Smooth muscle cell (in vitro differentiated cells): ENCODE measurements around the gene ICAM5. TPM values are rescaled to one million over a fixed set of nuclear protein-coding genes. Genes with fewer than 3 reads are reported as not detected.
"Not testable (repeated sequence)": the region's sequence is repeated elsewhere in the genome, so short reads cannot be mapped to it uniquely, and the experiment has no call there.

Experiments
- DNase-seq: peaks from one replicate; lab custom pipeline; 2025; ENCODE audit not compliant: unreplicated experiment; lab: John Stamatoyannopoulos, UW
- H2AFZ ChIP-seq: fragments of 200-600 bp; sonication (generic); 2 replicates; pipeline ENCODE4 v1.6.0; 2016; ENCODE audit warnings: antibody characterized with exemption, low read depth, mild to moderate bottlenecking
- H3F3A ChIP-seq: fragments of 200-600 bp; sonication (generic); 2 replicates; pipeline ENCODE4 v1.6.0; 2017; ENCODE audit warnings: antibody characterized with exemption, low read depth
- H3K27ac ChIP-seq: fragments of 200-600 bp; sonication (generic); 2 replicates; pipeline ENCODE4 v1.5.1; 2016; ENCODE audit warnings: low read depth, mild to moderate bottlenecking
- H3K27me3 ChIP-seq: fragments of 200-600 bp; sonication (generic); 2 replicates; pipeline ENCODE4 v1.6.1; 2016; ENCODE audit warnings: low read depth, mild to moderate bottlenecking
- H3K36me3 ChIP-seq: fragments of 200-600 bp; sonication (generic); 2 replicates; pipeline ENCODE4 v1.5.1; 2016; ENCODE audit warnings: low read depth
- H3K4me1 ChIP-seq: fragments of 200-600 bp; sonication (generic); 2 replicates; pipeline ENCODE4 v1.5.1; 2016; ENCODE audit warnings: low read depth
- H3K4me2 ChIP-seq: fragments of 200-600 bp; sonication (generic); 2 replicates; pipeline ENCODE4 v1.6.0; 2016; ENCODE audit warnings: mild to moderate bottlenecking
- H3K4me3 ChIP-seq: fragments of 200-600 bp; sonication (generic); 2 replicates; pipeline ENCODE4 v1.5.1; 2016; ENCODE audit warnings: mild to moderate bottlenecking
- H3K79me2 ChIP-seq: fragments of 200-600 bp; sonication (generic); 2 replicates; pipeline ENCODE4 v1.6.0; 2016; ENCODE audit warnings: low read depth, mild to moderate bottlenecking
- H3K9ac ChIP-seq: fragments of 200-600 bp; sonication (generic); 2 replicates; pipeline ENCODE4 v1.6.0; 2016; ENCODE audit warnings: low read depth
- H3K9me3 ChIP-seq: fragments of 200-600 bp; sonication (generic); replicated peaks from 2 replicates; pipeline ENCODE4 v1.5.1; 2016; ENCODE audit warnings: low read depth
- H4K20me1 ChIP-seq: fragments of 200-600 bp; sonication (generic); 2 replicates; pipeline ENCODE4 v1.6.0; 2016; ENCODE audit warnings: low read depth
- WGBS: methylation state at CpG from one replicate; pipeline ENCODE4 v1.1.7; 2016; ENCODE audit warnings: low lambda C conversion rate; 5-methylcytosine and 5-hydroxymethylcytosine counted together
- polyA plus RNA-seq: library from polyadenylated mRNA; unstranded; fragments of >200 nt; fragmentation: Nextera tagmentation; extraction: Ambion mirVana; gene quantifications from 2 replicates; pipeline ENCODE4 v1.2.1, GENCODE V29; 2016
- total RNA-seq: library from RNA; depleted of rRNA; stranded (reverse); fragments of >200 nt; gene quantifications from 2 replicates; pipeline ENCODE4 v1.2.3, GENCODE V29; 2014
- TF ChIP-seq, protein P1 (sequence below): fragments of 200-600 bp; sonication (generic); IDR thresholded peaks from 2 replicates; pipeline ENCODE4 v1.5.1; 2017; ENCODE audit warnings: borderline replicate concordance, mild to moderate bottlenecking, antibody characterized with exemption; ENCODE audit not compliant: insufficient read depth, poor library complexity, severe bottlenecking

ICAM5 gene
- 1.9 and 4.0 TPM in 2 replicates for total RNA-seq
- polyA plus RNA-seq: 4.4 and 6.4 TPM in 2 replicates

GRCh38 chr19:10289836-10290356, at the start of gene ICAM5:
ICAM5 (plus strand) TSS chr19:10289952; CDS start chr19:10290044, 92 bp downstream.
- no peaks in the 10 kb centered on the region for H3K9me3 ChIP-seq
- no peaks in the 10 kb centered on the region for H3K36me3 ChIP-seq
- H3K4me3 ChIP-seq: peak within 1 kb of the TSS; percentile 41
- H4K20me1 ChIP-seq: no peaks in the 10 kb centered on the region
- no peak within 1 kb of the TSS for H3K27ac ChIP-seq
- H3K4me2 ChIP-seq: peak within 1 kb of the TSS; percentile 89
- no peak within 1 kb of the TSS for H3K9ac ChIP-seq
- TF ChIP-seq, protein P1, sequence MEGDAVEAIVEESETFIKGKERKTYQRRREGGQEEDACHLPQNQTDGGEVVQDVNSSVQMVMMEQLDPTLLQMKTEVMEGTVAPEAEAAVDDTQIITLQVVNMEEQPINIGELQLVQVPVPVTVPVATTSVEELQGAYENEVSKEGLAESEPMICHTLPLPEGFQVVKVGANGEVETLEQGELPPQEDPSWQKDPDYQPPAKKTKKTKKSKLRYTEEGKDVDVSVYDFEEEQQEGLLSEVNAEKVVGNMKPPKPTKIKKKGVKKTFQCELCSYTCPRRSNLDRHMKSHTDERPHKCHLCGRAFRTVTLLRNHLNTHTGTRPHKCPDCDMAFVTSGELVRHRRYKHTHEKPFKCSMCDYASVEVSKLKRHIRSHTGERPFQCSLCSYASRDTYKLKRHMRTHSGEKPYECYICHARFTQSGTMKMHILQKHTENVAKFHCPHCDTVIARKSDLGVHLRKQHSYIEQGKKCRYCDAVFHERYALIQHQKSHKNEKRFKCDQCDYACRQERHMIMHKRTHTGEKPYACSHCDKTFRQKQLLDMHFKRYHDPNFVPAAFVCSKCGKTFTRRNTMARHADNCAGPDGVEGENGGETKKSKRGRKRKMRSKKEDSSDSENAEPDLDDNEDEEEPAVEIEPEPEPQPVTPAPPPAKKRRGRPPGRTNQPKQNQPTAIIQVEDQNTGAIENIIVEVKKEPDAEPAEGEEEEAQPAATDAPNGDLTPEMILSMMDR: no peak
- peaks cover 84% of the 10 kb centered on the region for H3K27me3 ChIP-seq
- H2AFZ ChIP-seq: no peak within 1 kb of the TSS
- H3K4me1 ChIP-seq: peaks cover 36% of the 10 kb centered on the region
- no peaks in the 10 kb centered on the region for H3F3A ChIP-seq
- no peak for DNase-seq
- WGBS: 3% methylated on average over 13 of the region's 45 CpGs
- no peaks in the 10 kb centered on the region for H3K79me2 ChIP-seq

- H3K9ac ChIP-seq, H3K4me2 ChIP-seq, H2AFZ ChIP-seq, H3K27me3 ChIP-seq, H3K4me3 ChIP-seq, H3K36me3 ChIP-seq, H3K79me2 ChIP-seq, H4K20me1 ChIP-seq, H3K9me3 ChIP-seq, DNase-seq, H3K27ac ChIP-seq, H3F3A ChIP-seq, H3K4me1 ChIP-seq: not testable (repeated sequence)
- 94% methylated on average over 11 of the region's 11 CpGs for WGBS
Measured at GRCh38 chr19:10241826-10242449, 47.8 kb upstream of the ICAM5 start.

- H3K4me2 ChIP-seq: no peak overlapping the region
- TF ChIP-seq, protein P1: no peak
- WGBS: 97% methylated on average over 7 of the region's 7 CpGs
Measured at GRCh38 chr19:10243606-10244005, 46.1 kb upstream of the ICAM5 start.

DNA sequence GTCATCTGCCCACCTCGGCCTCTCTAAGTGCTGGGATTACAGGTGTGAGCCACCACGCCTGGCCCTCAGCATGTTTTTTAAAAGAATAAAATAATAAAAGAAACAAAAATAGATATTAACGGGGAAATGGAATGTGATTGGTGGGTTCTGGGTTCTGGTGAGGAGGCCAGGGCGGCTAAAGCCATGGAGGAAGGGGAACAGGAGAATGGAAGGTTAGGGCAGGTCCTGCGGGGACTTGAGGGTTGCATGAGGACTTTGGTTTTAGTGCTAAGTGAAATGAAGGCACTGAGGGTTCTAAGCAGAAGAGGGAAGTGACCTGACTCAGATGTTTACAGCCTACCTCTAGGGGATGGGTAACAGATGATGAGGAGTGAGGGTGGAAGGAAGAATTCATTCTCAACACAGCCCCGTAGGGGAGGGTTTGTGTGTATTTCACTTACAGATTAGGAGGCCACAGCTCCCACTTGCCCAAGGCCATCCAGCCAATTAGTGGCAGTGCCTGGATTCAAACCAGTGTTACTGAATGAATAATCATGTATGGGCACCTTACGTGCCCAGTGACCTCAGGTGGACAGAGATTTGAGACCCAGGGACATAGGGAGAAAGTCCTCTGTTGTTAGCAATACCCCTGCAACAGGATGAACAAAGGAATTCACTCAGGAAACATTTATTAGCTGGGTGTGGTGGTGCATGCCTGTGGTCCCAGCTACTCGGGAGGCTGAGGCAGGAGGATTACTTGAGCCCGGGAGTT, 44.4 kb upstream of the ICAM5 start:
- H3K4me1 ChIP-seq: no peaks in the 10 kb centered on the region
- H3K79me2 ChIP-seq: no peaks in the 10 kb centered on the region
- no peak for DNase-seq
- H3K9ac ChIP-seq: no peak overlapping the region
- TF ChIP-seq, protein P1: no peak
- H3K4me3 ChIP-seq: no peak overlapping the region
- no peak overlapping the region for H2AFZ ChIP-seq
- H3K27ac ChIP-seq: no peak overlapping the region
- no peaks in the 10 kb centered on the region for H3K27me3 ChIP-seq
- no peaks in the 10 kb centered on the region for H4K20me1 ChIP-seq
- no peak overlapping the region for H3K4me2 ChIP-seq
- H3K9me3 ChIP-seq: no peaks in the 10 kb centered on the region
- H3K36me3 ChIP-seq: no peaks in the 10 kb centered on the region
- H3F3A ChIP-seq: no peaks in the 10 kb centered on the region
- 86% methylated on average over 9 of the region's 9 CpGs for WGBS

More at GRCh38 chr19:10243606-10244005, 46.1 kb upstream of the ICAM5 start:
- no peak for DNase-seq
- H3K36me3 ChIP-seq: no peaks in the 10 kb centered on the region
- no peaks in the 10 kb centered on the region for H3K4me1 ChIP-seq
- H3K4me3 ChIP-seq: no peak overlapping the region
- no peaks in the 10 kb centered on the region for H3F3A ChIP-seq
- H4K20me1 ChIP-seq: no peaks in the 10 kb centered on the region
- H2AFZ ChIP-seq: no peak overlapping the region
- no peak overlapping the region for H3K9ac ChIP-seq
- H3K79me2 ChIP-seq: no peaks in the 10 kb centered on the region
- H3K9me3 ChIP-seq: no peaks in the 10 kb centered on the region
- no peak overlapping the region for H3K27ac ChIP-seq
- no peaks in the 10 kb centered on the region for H3K27me3 ChIP-seq
